ENCODE measurements around the gene EPB41L1.

The EPB41L1 gene

GRCh38 chr20:36261389-36262105 is 107.0 kb downstream of the EPB41L1 start:
- TF ChIP-seq TCF12 (IDR thresholded peaks at IDR 0.05; ENCODE audit: low read depth) (no peak), MAX (IDR thresholded peaks at IDR 0.05) (no peak), RAD21 (IDR thresholded peaks at IDR 0.05; ENCODE audit: low read depth) (no peak), YY1 (IDR thresholded peaks at IDR 0.05; ENCODE audit: low read depth) (no peak), TAF1 (IDR thresholded peaks at IDR 0.05; ENCODE audit: low read depth) (no peak), FOXM1 (IDR thresholded peaks at IDR 0.05; ENCODE audit: borderline replicate concordance, low read depth) (no peak), ZBTB7A (IDR thresholded peaks at IDR 0.05; ENCODE audit: low read depth) (no peak), CEBPB (IDR thresholded peaks at IDR 0.05) (no peak), TEAD4 (IDR thresholded peaks at IDR 0.05) (no peak)
- TF ChIP-seq, protein P1, sequence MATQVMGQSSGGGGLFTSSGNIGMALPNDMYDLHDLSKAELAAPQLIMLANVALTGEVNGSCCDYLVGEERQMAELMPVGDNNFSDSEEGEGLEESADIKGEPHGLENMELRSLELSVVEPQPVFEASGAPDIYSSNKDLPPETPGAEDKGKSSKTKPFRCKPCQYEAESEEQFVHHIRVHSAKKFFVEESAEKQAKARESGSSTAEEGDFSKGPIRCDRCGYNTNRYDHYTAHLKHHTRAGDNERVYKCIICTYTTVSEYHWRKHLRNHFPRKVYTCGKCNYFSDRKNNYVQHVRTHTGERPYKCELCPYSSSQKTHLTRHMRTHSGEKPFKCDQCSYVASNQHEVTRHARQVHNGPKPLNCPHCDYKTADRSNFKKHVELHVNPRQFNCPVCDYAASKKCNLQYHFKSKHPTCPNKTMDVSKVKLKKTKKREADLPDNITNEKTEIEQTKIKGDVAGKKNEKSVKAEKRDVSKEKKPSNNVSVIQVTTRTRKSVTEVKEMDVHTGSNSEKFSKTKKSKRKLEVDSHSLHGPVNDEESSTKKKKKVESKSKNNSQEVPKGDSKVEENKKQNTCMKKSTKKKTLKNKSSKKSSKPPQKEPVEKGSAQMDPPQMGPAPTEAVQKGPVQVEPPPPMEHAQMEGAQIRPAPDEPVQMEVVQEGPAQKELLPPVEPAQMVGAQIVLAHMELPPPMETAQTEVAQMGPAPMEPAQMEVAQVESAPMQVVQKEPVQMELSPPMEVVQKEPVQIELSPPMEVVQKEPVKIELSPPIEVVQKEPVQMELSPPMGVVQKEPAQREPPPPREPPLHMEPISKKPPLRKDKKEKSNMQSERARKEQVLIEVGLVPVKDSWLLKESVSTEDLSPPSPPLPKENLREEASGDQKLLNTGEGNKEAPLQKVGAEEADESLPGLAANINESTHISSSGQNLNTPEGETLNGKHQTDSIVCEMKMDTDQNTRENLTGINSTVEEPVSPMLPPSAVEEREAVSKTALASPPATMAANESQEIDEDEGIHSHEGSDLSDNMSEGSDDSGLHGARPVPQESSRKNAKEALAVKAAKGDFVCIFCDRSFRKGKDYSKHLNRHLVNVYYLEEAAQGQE (IDR thresholded peaks at IDR 0.05; ENCODE audit: low read depth), result no peak
- TF ChIP-seq, protein P2, sequence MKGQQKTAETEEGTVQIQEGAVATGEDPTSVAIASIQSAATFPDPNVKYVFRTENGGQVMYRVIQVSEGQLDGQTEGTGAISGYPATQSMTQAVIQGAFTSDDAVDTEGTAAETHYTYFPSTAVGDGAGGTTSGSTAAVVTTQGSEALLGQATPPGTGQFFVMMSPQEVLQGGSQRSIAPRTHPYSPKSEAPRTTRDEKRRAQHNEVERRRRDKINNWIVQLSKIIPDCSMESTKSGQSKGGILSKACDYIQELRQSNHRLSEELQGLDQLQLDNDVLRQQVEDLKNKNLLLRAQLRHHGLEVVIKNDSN (IDR thresholded peaks at IDR 0.05), result no peak

GRCh38 chr20:36262440-36262839 is 107.9 kb downstream of the EPB41L1 start:
- TF ChIP-seq CREB1 (IDR thresholded peaks at IDR 0.05; ENCODE audit: low read depth), result no peak
- TF ChIP-seq NFIC (IDR thresholded peaks at IDR 0.05), result no peak
- TF ChIP-seq FOXM1 (IDR thresholded peaks at IDR 0.05; ENCODE audit: borderline replicate concordance, low read depth), result no peak
- no peak for TF ChIP-seq MAX (IDR thresholded peaks at IDR 0.05)
- TF ChIP-seq TEAD4 (IDR thresholded peaks at IDR 0.05), result no peak
- TF ChIP-seq, protein P1 (IDR thresholded peaks at IDR 0.05; ENCODE audit: low read depth), result no peak
- no peak for TF ChIP-seq TAF1 (IDR thresholded peaks at IDR 0.05; ENCODE audit: low read depth)
- no peak for TF ChIP-seq EGR1 (IDR thresholded peaks at IDR 0.05)
- no peak for TF ChIP-seq CEBPB (IDR thresholded peaks at IDR 0.05)
- TF ChIP-seq ZBTB7A (IDR thresholded peaks at IDR 0.05; ENCODE audit: low read depth), result no peak
- no peak for TF ChIP-seq YY1 (IDR thresholded peaks at IDR 0.05; ENCODE audit: low read depth)
- no peak for TF ChIP-seq EP300 (IDR thresholded peaks at IDR 0.05; ENCODE audit: borderline replicate concordance)
- no peak for TF ChIP-seq TCF12 (IDR thresholded peaks at IDR 0.05; ENCODE audit: low read depth)
- TF ChIP-seq RAD21 (IDR thresholded peaks at IDR 0.05; ENCODE audit: low read depth), result no peak
- TF ChIP-seq, protein P2 (IDR thresholded peaks at IDR 0.05), result no peak

GRCh38 chr20:36264426-36265246 is 110.1 kb downstream of the EPB41L1 start:
- TF ChIP-seq EP300 (IDR thresholded peaks at IDR 0.05; ENCODE audit: borderline replicate concordance) (no peak), CREB1 (IDR thresholded peaks at IDR 0.05; ENCODE audit: low read depth) (no peak), TCF12 (IDR thresholded peaks at IDR 0.05; ENCODE audit: low read depth) (no peak), NFIC (IDR thresholded peaks at IDR 0.05) (no peak), CEBPB (IDR thresholded peaks at IDR 0.05) (no peak), TAF1 (IDR thresholded peaks at IDR 0.05; ENCODE audit: low read depth) (no peak)
- TF ChIP-seq, protein P2 (IDR thresholded peaks at IDR 0.05), result 0 out of 2 replicates have a peak, but pooled peaks have one; percentile 48

- TF ChIP-seq YY1 (IDR thresholded peaks at IDR 0.05; ENCODE audit: low read depth), result no peak
- TF ChIP-seq, protein P1 (IDR thresholded peaks at IDR 0.05; ENCODE audit: low read depth), result no peak
- no peak for TF ChIP-seq TAF1 (IDR thresholded peaks at IDR 0.05; ENCODE audit: low read depth)
- no peak for TF ChIP-seq TEAD4 (IDR thresholded peaks at IDR 0.05)
- no peak for TF ChIP-seq TCF12 (IDR thresholded peaks at IDR 0.05; ENCODE audit: low read depth)
- TF ChIP-seq RAD21 (IDR thresholded peaks at IDR 0.05; ENCODE audit: low read depth), result no peak
- no peak for TF ChIP-seq NFIC (IDR thresholded peaks at IDR 0.05)
Measured at GRCh38 chr20:36266189-36266588, 111.6 kb downstream of the EPB41L1 start.

Measured in Ishikawa (cell line).